ENCODE data around the gene NUBP1.

Gene NUBP1

DNA sequence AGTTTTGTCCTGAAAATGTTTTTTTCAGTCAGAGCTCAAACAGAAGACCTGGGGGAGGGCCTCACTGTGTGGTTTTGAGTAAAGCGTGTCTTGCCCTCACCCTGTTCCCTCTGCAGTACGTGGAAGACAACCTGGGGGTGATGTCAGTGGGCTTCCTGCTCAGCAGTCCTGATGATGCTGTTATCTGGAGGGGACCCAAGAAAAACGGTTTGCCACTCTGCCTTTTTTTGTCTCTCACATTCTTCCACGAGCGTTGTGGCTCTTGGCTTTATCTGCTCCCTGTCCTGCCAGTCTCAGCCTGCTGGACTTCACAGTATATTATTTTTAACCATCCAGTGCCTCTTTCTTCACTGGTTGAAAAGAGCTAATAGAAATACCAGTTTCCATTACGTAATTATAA lies 12.9 kb downstream of the NUBP1 start:
- Histone ChIP-seq H3F3A (ENCODE audit: insufficient read depth) (no peaks in the 10 kb centered on the region), H3K27me3 (ENCODE audit: low read length) (no peaks in the 10 kb centered on the region), H3K27ac (ENCODE audit: low read depth, low read length) (no peak overlapping the region), H3K9me3 (ENCODE audit: insufficient read depth, low read length) (no peaks in the 10 kb centered on the region), H2AFZ (ENCODE audit: low read depth, low read length, severe bottlenecking) (no peak overlapping the region), H3K9ac (ENCODE audit: low read length) (no peak overlapping the region), H3K4me3 (ENCODE audit: insufficient read depth, low read length, poor library complexity, severe bottlenecking) (no peak overlapping the region), H3K79me2 (ENCODE audit: insufficient read depth, low read length) (no peaks in the 10 kb centered on the region), H3K36me3 (ENCODE audit: low read length) (no peaks in the 10 kb centered on the region), H3K4me2 (ENCODE audit: low read depth, low read length, poor library complexity, severe bottlenecking) (no peak overlapping the region), H4K20me1 (ENCODE audit: low read depth, low read length) (no peaks in the 10 kb centered on the region), H3K9me2 (replicated peaks; ENCODE audit: insufficient read depth, low read length) (no peaks in the 10 kb centered on the region)
- TF ChIP-seq, protein P1, sequence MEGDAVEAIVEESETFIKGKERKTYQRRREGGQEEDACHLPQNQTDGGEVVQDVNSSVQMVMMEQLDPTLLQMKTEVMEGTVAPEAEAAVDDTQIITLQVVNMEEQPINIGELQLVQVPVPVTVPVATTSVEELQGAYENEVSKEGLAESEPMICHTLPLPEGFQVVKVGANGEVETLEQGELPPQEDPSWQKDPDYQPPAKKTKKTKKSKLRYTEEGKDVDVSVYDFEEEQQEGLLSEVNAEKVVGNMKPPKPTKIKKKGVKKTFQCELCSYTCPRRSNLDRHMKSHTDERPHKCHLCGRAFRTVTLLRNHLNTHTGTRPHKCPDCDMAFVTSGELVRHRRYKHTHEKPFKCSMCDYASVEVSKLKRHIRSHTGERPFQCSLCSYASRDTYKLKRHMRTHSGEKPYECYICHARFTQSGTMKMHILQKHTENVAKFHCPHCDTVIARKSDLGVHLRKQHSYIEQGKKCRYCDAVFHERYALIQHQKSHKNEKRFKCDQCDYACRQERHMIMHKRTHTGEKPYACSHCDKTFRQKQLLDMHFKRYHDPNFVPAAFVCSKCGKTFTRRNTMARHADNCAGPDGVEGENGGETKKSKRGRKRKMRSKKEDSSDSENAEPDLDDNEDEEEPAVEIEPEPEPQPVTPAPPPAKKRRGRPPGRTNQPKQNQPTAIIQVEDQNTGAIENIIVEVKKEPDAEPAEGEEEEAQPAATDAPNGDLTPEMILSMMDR (IDR thresholded peaks at IDR 0.05; ENCODE audit: insufficient read depth, low read length, poor library complexity, severe bottlenecking) = no peak
- TF ChIP-seq EZH2phosphoT487 (conservative IDR thresholded peaks at IDR 0.05; ENCODE audit: low read length) = no peak

DNA sequence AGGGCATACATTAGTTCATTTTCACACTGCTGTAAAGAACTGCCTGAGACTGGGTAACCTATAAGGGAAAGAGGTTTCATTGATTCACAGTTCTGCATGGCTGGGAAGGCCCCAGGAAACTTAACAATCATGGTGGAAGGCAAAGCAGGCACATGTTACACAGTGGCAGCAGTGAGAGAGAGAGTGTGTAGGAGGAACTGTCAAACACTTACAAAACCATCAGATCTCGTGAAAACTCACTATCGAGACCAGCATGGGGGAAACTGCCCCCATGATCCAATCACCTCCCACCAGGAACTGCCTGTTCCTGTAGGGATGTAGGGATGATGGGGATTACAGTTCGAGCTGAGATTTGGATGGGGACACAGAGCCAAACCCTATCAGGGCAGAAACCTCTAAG lies 17.2 kb downstream of the NUBP1 start:
- Histone ChIP-seq H3K9me3 (ENCODE audit: insufficient read depth, low read length) (no peaks in the 10 kb centered on the region), H2AFZ (ENCODE audit: low read depth, low read length, severe bottlenecking) (no peak overlapping the region), H3K79me2 (ENCODE audit: insufficient read depth, low read length) (no peaks in the 10 kb centered on the region), H3K36me3 (ENCODE audit: low read length) (no peaks in the 10 kb centered on the region), H4K20me1 (ENCODE audit: low read depth, low read length) (no peaks in the 10 kb centered on the region), H3F3A (ENCODE audit: insufficient read depth) (no peaks in the 10 kb centered on the region), H3K4me3 (ENCODE audit: insufficient read depth, low read length, poor library complexity, severe bottlenecking) (no peak overlapping the region), H3K9me2 (replicated peaks; ENCODE audit: insufficient read depth, low read length) (no peaks in the 10 kb centered on the region), H3K4me2 (ENCODE audit: low read depth, low read length, poor library complexity, severe bottlenecking) (no peak overlapping the region), H3K27me3 (ENCODE audit: low read length) (no peaks in the 10 kb centered on the region), H3K27ac (ENCODE audit: low read depth, low read length) (no peak overlapping the region), H3K9ac (ENCODE audit: low read length) (no peak overlapping the region)
- TF ChIP-seq, protein P1 (IDR thresholded peaks at IDR 0.05; ENCODE audit: insufficient read depth, low read length, poor library complexity, severe bottlenecking) = no peak
- TF ChIP-seq EZH2phosphoT487 (conservative IDR thresholded peaks at IDR 0.05; ENCODE audit: low read length) = no peak

DNA sequence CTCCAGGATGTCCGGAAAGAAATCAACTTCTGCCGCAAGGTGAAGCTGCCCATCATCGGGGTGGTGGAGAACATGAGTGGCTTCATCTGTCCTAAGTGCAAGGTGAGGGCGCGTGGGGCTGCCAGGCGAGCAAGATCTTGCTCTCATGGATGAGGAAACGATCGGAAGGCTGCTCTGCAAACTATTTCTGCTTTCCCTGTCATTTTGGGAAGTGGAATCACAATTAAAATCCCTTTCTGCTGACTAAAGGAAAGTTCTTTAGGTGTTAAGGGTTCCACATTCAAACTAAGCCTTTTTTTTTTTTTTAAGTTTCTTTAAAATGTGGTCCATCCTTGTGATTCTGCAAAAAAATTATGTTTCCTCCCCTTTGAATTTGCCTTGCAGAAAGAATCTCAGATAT lies 17.7 kb downstream of the NUBP1 start:
- Histone ChIP-seq H3F3A (ENCODE audit: insufficient read depth) (no peaks in the 10 kb centered on the region), H3K27me3 (ENCODE audit: low read length) (no peaks in the 10 kb centered on the region), H4K20me1 (ENCODE audit: low read depth, low read length) (no peaks in the 10 kb centered on the region), H2AFZ (ENCODE audit: low read depth, low read length, severe bottlenecking) (no peak overlapping the region), H3K9ac (ENCODE audit: low read length) (no peak overlapping the region), H3K79me2 (ENCODE audit: insufficient read depth, low read length) (no peaks in the 10 kb centered on the region), H3K27ac (ENCODE audit: low read depth, low read length) (no peak overlapping the region), H3K4me3 (ENCODE audit: insufficient read depth, low read length, poor library complexity, severe bottlenecking) (no peak overlapping the region), H3K4me2 (ENCODE audit: low read depth, low read length, poor library complexity, severe bottlenecking) (no peak overlapping the region), H3K9me2 (replicated peaks; ENCODE audit: insufficient read depth, low read length) (no peaks in the 10 kb centered on the region), H3K36me3 (ENCODE audit: low read length) (no peaks in the 10 kb centered on the region), H3K9me3 (ENCODE audit: insufficient read depth, low read length) (no peaks in the 10 kb centered on the region)
- no peak for TF ChIP-seq EZH2phosphoT487 (conservative IDR thresholded peaks at IDR 0.05; ENCODE audit: low read length)
- TF ChIP-seq, protein P1 (IDR thresholded peaks at IDR 0.05; ENCODE audit: insufficient read depth, low read length, poor library complexity, severe bottlenecking) = no peak
